Measurements from ENCODE around the gene TMEM33.

The TMEM33 gene

GRCh38 chr4:42008011-42008786, 73.0 kb downstream of the TMEM33 start:
- DNase-seq = no peak
